AG04450 (cell line): ENCODE measurements around the gene FAM167B. TPM values are rescaled to one million over a fixed set of nuclear protein-coding genes. Genes with fewer than 3 reads are reported as not detected.
"Not testable (repeated sequence)": the region's sequence is repeated elsewhere in the genome, so short reads cannot be mapped to it uniquely, and the experiment has no call there.

Experiments used
- CTCF ChIA-PET: fragments of 300-600, 350-600 bp; formaldehyde crosslinking; extraction: SDS; loops from one replicate; lab custom pipeline; 2022; ENCODE audit warnings: antibody characterized with exemption, inconsistent platforms; lab: Charles Lee
- POLR2A ChIA-PET: fragments of 350-600 bp; formaldehyde crosslinking; extraction: SDS; loops from one replicate; lab custom pipeline; 2021; ENCODE audit warnings: antibody characterized with exemption, inconsistent platforms; lab: Yijun Ruan, JAX
- DNase-seq: peaks from one replicate; pipeline ENCODE4 v3.0.0-alpha.2; 2011; ENCODE audit warnings: low read depth, low spot score
- H3K27ac ChIP-seq: one replicate; pipeline ENCODE4 v1.5.1; 2012; ENCODE audit warnings: low read depth, low read length, control low read depth
- H3K27me3 ChIP-seq: one replicate; pipeline ENCODE4 v1.6.0; 2012; ENCODE audit warnings: low read length; ENCODE audit not compliant: control insufficient read depth, insufficient read depth
- H3K4me3 ChIP-seq: 2 replicates; pipeline ENCODE4 v1.5.1; 2011; ENCODE audit warnings: mild to moderate bottlenecking, low read depth, low read length, control low read depth
- H3K9me3 ChIP-seq: 2 replicates; pipeline ENCODE4 v1.5.1; 2012; ENCODE audit warnings: low read length; ENCODE audit not compliant: control insufficient read depth, insufficient read depth
- CTCF ChIP-seq: IDR thresholded peaks from 2 replicates; pipeline ENCODE4 v1.5.1; 2011; ENCODE audit warnings: low read depth, low read length, control low read depth, inconsistent platforms
- polyA plus RNA-seq: library from polyadenylated mRNA; depleted of rRNA; stranded (reverse); fragments of >200 nt; gene quantifications from 2 replicates; pipeline ENCODE4 v1.2.3, GENCODE V29; 2011

FAM167B gene
- polyA plus RNA-seq, 1 experiment = 0.43 TPM

DNA sequence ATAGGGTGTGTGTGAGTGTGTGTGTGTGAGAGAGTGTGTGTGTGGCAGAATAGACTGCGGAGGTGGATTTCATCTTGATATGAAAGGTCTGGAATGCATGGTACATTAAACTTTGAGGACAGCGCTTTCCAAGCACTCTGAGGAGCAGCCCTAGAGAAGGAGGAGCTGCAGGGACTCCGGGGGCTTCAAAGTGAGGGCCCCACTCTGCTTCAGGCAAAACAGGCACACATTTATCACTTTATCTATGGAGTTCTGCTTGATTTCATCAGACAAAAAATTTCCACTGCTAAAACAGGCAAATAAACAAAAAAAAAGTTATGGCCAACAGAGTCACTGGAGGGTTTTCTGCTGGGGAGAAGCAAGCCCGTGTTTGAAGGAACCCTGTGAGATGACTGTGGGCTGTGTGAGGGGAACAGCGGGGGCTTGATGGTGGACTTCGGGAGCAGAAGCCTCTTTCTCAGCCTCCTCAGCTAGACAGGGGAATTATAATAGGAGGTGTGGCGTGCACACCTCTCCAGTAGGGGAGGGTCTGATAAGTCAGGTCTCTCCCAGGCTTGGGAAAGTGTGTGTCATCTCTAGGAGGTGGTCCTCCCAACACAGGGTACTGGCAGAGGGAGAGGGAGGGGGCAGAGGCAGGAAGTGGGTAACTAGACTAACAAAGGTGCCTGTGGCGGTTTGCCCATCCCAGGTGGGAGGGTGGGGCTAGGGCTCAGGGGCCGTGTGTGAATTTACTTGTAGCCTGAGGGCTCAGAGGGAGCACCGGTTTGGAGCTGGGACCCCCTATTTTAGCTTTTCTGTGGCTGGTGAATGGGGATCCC lies 26.6 kb downstream of the FAM167B start:
- H3K27ac ChIP-seq = no peak overlapping the region
- no peak overlapping the region for H3K4me3 ChIP-seq
- ChIA-PET CTCF (no interaction called here), POLR2A (no interaction called here)
- no peak for DNase-seq
- H3K9me3 ChIP-seq = peaks cover 9% of the 10 kb centered on the region; the same call in 1 of the 2 replicates
- peaks cover 31% of the 10 kb centered on the region for H3K27me3 ChIP-seq
- no peak for TF ChIP-seq CTCF

DNA sequence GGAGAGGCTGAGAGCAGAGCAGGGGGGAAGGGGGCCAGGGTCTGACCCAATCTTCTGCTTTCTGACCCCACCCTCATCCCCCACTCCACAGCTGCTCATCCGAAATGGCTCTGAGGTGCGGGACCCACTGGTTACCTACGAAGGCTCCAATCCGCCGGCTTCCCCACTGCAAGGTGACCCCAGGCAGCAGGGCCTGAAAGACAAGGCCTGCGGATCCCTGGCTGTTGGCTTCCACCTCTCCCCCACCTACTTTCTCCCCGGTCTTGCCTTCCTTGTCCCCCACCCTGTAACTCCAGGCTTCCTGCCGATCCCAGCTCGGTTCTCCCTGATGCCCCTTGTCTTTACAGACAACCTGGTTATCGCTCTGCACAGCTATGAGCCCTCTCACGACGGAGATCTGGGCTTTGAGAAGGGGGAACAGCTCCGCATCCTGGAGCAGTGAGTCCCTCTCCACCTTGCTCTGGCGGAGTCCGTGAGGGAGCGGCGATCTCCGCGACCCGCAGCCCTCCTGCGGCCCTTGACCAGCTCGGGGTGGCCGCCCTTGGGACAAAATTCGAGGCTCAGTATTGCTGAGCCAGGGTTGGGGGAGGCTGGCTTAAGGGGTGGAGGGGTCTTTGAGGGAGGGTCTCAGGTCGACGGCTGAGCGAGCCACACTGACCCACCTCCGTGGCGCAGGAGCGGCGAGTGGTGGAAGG lies 27.8 kb downstream of the FAM167B start:
- peaks cover 9% of the 10 kb centered on the region; the same call in 1 of the 2 replicates for H3K9me3 ChIP-seq
- H3K27me3 ChIP-seq = peaks cover 31% of the 10 kb centered on the region
- ChIA-PET CTCF (no interaction called here), POLR2A (no interaction called here)
- TF ChIP-seq CTCF = no peak
- no peak overlapping the region for H3K27ac ChIP-seq
- H3K4me3 ChIP-seq = no peak overlapping the region
- DNase-seq = no peak

GRCh38 chr1:32275424-32275823 lies 28.4 kb downstream of the FAM167B start:
- no peak overlapping the region for H3K4me3 ChIP-seq
- H3K9me3 ChIP-seq = peaks cover 9% of the 10 kb centered on the region; the same call in 1 of the 2 replicates
- DNase-seq = no peak
- CTCF ChIA-PET = no interaction called here
- H3K27ac ChIP-seq = no peak overlapping the region
- POLR2A ChIA-PET = no interaction called here
- H3K27me3 ChIP-seq = peaks cover 31% of the 10 kb centered on the region
- TF ChIP-seq CTCF = no peak

GRCh38 chr1:32276032-32276782 lies 29.2 kb downstream of the FAM167B start:
- no peak for DNase-seq
- peaks cover 31% of the 10 kb centered on the region for H3K27me3 ChIP-seq
- peaks cover 9% of the 10 kb centered on the region; the same call in 1 of the 2 replicates for H3K9me3 ChIP-seq
- CTCF ChIA-PET = no interaction called here
- POLR2A ChIA-PET = interaction anchor here (0.7 kb wide), 1 partner anchor 35 kb away, joined by 3 read pairs; no protein-coding TSS in a partner anchor
- TF ChIP-seq CTCF = no peak
- H3K27ac ChIP-seq = no peak overlapping the region
- H3K4me3 ChIP-seq = no peak overlapping the region

DNA sequence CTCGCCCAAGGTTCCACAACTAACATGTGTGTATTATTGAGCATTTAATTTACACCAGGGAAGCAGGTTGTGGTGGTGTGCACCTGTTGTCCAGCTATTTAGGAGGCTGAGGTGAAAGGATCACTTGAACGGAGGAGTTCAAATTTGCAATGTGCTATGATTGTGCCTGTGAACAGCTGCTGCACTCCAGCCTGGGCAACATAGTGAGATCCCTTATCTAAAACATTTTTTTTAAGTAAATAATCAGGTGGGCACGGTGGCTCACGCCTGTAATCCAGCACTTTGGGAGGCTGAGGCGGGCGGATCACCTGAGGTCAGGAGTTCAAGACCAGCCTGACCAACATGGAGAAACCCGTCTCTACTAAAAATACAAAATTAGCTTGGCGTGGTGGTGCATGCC lies 37.8 kb downstream of the FAM167B start:
- H3K4me3 ChIP-seq, H3K9me3 ChIP-seq, H3K27ac ChIP-seq, POLR2A ChIA-PET, DNase-seq, CTCF ChIA-PET, H3K27me3 ChIP-seq: not testable (repeated sequence)
